ENCODE results near the gene KDM5A.

GRCh38 chr12:273382-273781 lies 115.7 kb downstream of the KDM5A start:
- TF ChIP-seq CTCF (IDR thresholded peaks at IDR 0.05 in 8 of 11, conservative IDR thresholded peaks at IDR 0.05 in 3 of 11) (no peak), POLR2A (IDR thresholded peaks at IDR 0.05) (no peak)

Measured in spleen (tissue), 7 donors.